Measurements from ENCODE around the gene HOXA5. TPM values are rescaled to one million over a fixed set of nuclear protein-coding genes. Genes with fewer than 3 reads are reported as not detected.

Gene HOXA5
- total RNA-seq, 4 donors from 2014 or later = 10.7 to 61.0 (median 18.9) TPM

DNA sequence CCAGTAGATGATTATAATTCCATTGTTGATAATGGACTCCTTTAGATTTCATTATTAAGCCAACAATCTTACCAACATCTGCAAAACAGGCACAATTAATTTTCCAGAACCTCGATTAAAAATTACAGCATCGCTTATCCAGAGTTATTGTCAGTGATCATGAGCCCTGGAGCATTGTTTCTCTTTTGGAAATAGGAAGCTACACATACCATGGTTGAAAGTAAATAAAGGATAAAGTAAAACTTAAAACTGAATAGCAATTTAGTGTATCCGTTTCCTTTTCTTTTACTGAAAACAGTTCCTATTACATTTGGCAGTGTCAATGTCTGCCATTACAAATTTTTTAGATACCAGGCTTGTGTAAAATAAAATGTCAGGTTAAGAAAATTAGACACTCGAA, 31.1 kb downstream of the HOXA5 start:
- peak overlapping the region; percentile 80 to 94 for H3K27ac ChIP-seq
- H3K4me3 ChIP-seq = no peak overlapping the region
- H3K27me3 ChIP-seq = no peaks in the 10 kb centered on the region
- no peaks in the 10 kb centered on the region for H3K9me3 ChIP-seq
- intact Hi-C loops (cut with DNase I; ENCODE audit: low total_unique reads) = no loop called here
- TF ChIP-seq, protein P1, sequence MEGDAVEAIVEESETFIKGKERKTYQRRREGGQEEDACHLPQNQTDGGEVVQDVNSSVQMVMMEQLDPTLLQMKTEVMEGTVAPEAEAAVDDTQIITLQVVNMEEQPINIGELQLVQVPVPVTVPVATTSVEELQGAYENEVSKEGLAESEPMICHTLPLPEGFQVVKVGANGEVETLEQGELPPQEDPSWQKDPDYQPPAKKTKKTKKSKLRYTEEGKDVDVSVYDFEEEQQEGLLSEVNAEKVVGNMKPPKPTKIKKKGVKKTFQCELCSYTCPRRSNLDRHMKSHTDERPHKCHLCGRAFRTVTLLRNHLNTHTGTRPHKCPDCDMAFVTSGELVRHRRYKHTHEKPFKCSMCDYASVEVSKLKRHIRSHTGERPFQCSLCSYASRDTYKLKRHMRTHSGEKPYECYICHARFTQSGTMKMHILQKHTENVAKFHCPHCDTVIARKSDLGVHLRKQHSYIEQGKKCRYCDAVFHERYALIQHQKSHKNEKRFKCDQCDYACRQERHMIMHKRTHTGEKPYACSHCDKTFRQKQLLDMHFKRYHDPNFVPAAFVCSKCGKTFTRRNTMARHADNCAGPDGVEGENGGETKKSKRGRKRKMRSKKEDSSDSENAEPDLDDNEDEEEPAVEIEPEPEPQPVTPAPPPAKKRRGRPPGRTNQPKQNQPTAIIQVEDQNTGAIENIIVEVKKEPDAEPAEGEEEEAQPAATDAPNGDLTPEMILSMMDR (IDR thresholded peaks at IDR 0.05) = no peak
- TF ChIP-seq POLR2A (IDR thresholded peaks at IDR 0.05) = no peak
- H3K4me1 ChIP-seq = peaks cover 11 to 12% of the 10 kb centered on the region in 2 donors
- DNase-seq = no peak
- no peaks in the 10 kb centered on the region for H3K36me3 ChIP-seq

DNA sequence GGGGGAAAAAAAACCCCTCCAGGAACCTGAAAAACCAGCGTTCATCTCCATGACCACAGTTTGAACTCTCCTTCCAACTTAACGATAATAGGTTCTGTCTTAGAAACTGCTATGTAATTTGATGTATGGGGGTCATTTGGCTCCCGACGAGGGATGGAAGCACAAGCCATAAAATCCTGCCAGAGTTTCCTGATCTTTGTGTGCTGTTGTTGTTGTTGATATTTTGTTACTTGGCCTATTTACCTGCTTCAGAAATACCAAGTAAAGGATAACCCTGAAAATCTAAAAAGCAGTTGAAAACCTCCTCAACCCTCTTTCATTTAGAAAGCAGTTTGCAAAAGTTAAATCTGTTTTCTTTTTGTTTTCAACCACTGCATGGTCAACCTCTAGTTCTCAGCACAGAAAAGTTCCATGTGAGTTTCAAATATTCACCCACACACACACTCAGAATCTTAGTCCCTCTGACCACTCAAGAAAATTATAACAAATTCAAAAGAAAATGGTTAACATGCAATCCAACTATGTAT, 31.7 kb downstream of the HOXA5 start:
- H3K27ac ChIP-seq = peak overlapping the region; percentile 72 to 80
- H3K27me3 ChIP-seq = no peaks in the 10 kb centered on the region
- intact Hi-C loops (cut with DNase I; ENCODE audit: low total_unique reads) = no loop called here
- TF ChIP-seq POLR2A (IDR thresholded peaks at IDR 0.05) = no peak
- TF ChIP-seq, protein P1 (IDR thresholded peaks at IDR 0.05) = no peak
- no peak for DNase-seq
- no peaks in the 10 kb centered on the region for H3K9me3 ChIP-seq
- no peaks in the 10 kb centered on the region for H3K36me3 ChIP-seq
- H3K4me1 ChIP-seq = peaks cover 11 to 12% of the 10 kb centered on the region in 2 donors
- no peak overlapping the region for H3K4me3 ChIP-seq

DNA sequence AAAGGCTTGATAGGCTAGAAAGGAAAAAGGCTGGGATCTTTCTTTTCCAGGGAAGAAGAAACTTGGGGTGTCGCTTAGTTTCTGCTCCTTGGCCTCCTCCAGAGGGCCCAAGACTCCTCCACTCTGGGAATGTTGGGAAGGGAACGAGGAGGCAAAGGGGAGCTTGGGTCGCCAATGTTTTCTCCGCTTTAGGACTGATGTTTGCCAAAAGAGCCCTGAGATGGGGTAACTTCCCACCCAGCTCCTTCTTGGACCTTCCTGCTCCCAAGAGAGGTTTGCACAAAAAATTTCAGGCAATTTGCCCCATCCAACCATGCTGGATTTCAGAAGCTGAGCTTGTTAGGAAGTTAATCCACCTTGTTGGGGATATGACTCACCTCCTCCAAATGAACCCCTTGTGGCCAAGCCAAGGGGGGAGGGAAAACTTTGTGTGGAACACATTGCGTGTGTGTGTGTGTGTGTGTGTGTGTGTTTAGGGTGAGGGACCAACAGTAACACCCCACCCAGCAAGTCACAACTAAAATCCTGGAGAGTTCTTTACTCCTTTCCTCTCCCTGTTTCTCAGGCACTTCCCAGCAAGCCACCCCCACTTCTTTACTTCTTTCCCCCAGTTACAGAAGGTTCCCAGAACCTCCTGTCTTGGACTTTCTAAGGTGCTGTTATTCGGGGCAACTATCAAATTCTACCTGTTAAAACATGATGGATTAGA, 32.3 kb downstream of the HOXA5 start:
- Histone ChIP-seq H3K4me3 (peak overlapping the region in 1 of 2 donors; percentile 6), H3K27me3 (no peaks in the 10 kb centered on the region), H3K4me1 (peaks cover 11 to 12% of the 10 kb centered on the region in 2 donors), H3K36me3 (no peaks in the 10 kb centered on the region), H3K27ac (peak overlapping the region; percentile 72 to 80), H3K9me3 (no peaks in the 10 kb centered on the region)
- intact Hi-C loops (cut with DNase I; ENCODE audit: low total_unique reads) = no loop called here
- peak; percentile 66 to 67 for DNase-seq
- TF ChIP-seq, protein P1 (IDR thresholded peaks at IDR 0.05) = peak in 1 of 4 experiments; percentile 6
- TF ChIP-seq POLR2A (IDR thresholded peaks at IDR 0.05) = no peak

DNA sequence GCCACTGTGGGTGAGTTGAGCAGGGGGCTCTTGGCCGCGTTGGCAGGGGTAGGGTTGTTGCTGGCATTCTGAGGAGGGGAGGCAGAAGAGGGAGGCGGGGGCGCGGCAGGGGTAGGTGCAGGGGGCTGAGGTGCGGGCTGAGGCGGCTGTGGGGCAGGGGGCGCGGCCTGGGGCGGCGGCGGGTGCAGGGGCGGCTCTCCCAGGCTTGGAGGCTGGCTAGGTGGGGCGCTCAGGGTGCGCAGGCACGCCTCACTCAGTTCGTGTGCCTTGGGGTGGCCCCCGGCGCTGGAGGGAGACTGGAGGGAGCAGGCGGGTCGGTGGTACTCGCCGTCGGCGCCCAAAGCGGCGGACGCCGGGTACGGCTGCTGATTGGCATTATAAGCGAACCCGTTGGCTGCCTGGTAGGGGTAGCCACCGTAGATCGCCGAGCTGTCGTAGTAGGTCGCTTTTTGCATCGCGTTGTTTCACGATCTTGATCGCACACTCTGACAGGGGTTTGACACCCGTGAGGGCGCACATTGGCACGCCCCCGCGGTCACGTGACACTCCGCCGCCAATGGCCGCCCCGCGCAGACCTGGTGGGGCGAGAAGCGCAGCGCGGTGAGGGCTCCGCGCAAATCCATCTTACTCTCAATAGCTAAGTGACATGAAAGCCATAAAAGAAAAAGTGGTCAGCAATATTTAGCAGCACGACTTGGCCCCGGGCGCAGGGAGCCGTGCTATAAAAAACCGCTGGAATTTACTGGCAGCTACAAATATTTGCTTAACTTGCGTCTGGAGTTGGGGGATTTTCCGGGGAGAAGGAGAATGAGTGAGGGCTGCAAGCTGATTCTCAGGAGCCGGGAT, 33.1 kb downstream of the HOXA5 start:
- intact Hi-C loops (cut with DNase I; ENCODE audit: low total_unique reads) = no loop called here
- H3K36me3 ChIP-seq = no peaks in the 10 kb centered on the region
- H3K4me1 ChIP-seq = peaks cover 11 to 12% of the 10 kb centered on the region in 2 donors
- no peaks in the 10 kb centered on the region for H3K9me3 ChIP-seq
- peak overlapping the region in 1 of 2 donors; percentile 6 for H3K4me3 ChIP-seq
- H3K27ac ChIP-seq = peak overlapping the region; percentile 72 to 80
- no peaks in the 10 kb centered on the region for H3K27me3 ChIP-seq
- peak; percentile 44 to 70 for DNase-seq
- TF ChIP-seq POLR2A (IDR thresholded peaks at IDR 0.05) = no peak
- TF ChIP-seq, protein P1 (IDR thresholded peaks at IDR 0.05) = no peak
